ENCODE data around the gene ADGB. TPM values are rescaled to one million over a fixed set of nuclear protein-coding genes. Genes with fewer than 3 reads are reported as not detected.

ADGB gene
- total and polyA plus RNA-seq, 3 donors from 2014 or later = 23.8 to 53.0 (median 28.8) TPM

DNA sequence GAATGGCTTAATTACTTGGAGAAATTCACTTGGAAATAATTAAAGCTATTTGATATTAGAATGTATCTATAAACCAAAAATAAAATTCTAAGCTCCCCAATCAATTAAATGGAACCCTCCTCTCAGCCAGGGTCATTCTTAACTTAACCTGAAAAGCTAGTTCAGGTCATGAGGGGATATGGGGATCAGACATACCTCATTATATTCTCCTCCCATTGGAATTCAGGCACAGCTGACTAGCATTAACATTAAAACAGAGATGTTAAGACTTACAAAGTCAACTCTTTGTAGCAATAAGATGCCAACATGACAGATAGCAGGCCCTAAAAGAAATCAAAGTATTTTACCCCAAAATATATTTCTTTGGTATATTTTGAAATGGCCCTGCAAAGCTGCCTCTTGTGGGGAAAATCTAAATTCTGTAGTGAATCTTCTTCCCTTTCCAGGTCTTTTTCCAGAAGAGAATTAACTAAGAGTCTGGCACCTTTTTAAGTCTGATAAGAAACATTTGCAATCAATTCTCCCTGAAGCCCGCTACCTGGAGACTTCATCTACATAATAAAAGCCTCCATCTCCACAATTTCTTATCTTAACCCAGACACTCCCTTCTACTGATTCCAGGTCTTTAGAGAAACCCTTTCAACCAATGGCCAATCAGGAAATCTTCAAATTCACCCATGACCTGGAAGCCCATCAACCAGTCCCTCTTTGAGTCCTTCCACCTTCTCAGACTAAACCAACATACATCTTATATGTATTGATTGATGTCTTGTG, 231.2 kb downstream of the ADGB start:
- no peaks in the 10 kb centered on the region for H3K27me3 ChIP-seq
- no peak overlapping the region for H3K4me3 ChIP-seq
- no peaks in the 10 kb centered on the region for H3K36me3 ChIP-seq (ENCODE audit: low read depth, missing control alignments)
- no peak for DNase-seq
- intact Hi-C loops (cut with DNase I; ENCODE audit: low total_unique reads) = no loop called here
- 98 to 100% methylated on average over 1 of the region's 1 CpG for WGBS, 2 donors
- TF ChIP-seq, protein P1, sequence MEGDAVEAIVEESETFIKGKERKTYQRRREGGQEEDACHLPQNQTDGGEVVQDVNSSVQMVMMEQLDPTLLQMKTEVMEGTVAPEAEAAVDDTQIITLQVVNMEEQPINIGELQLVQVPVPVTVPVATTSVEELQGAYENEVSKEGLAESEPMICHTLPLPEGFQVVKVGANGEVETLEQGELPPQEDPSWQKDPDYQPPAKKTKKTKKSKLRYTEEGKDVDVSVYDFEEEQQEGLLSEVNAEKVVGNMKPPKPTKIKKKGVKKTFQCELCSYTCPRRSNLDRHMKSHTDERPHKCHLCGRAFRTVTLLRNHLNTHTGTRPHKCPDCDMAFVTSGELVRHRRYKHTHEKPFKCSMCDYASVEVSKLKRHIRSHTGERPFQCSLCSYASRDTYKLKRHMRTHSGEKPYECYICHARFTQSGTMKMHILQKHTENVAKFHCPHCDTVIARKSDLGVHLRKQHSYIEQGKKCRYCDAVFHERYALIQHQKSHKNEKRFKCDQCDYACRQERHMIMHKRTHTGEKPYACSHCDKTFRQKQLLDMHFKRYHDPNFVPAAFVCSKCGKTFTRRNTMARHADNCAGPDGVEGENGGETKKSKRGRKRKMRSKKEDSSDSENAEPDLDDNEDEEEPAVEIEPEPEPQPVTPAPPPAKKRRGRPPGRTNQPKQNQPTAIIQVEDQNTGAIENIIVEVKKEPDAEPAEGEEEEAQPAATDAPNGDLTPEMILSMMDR (IDR thresholded peaks at IDR 0.05) = no peak
- TF ChIP-seq POLR2A (IDR thresholded peaks at IDR 0.05) = no peak
- no peak overlapping the region for H3K27ac ChIP-seq
- H3K4me1 ChIP-seq = no peaks in the 10 kb centered on the region
- H3K9me3 ChIP-seq = no peaks in the 10 kb centered on the region

DNA sequence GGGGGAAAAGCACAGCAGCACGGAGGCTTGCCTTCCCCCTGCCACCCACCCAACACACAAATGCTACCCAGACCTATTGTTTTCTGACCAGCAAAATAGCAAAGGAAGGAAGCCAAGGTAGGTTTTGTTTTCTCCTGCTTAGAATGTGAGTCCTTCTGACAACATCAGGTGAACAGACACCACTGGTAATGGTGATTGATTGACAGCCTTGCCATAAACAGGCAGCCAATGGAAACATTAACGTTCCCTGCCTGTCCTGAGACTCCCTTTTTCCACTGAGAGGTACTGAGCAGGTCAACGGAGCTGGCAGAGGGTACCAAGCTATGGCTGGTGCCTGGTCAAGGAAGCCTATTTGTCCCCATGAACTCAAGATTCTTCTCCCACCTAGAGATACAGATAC, 234.4 kb downstream of the ADGB start:
- no peaks in the 10 kb centered on the region for H3K9me3 ChIP-seq
- DNase-seq = no peak
- intact Hi-C loops (cut with DNase I; ENCODE audit: low total_unique reads) = no loop called here
- H3K27ac ChIP-seq = no peak overlapping the region
- H3K4me1 ChIP-seq = no peaks in the 10 kb centered on the region
- no peaks in the 10 kb centered on the region for H3K36me3 ChIP-seq (ENCODE audit: low read depth, missing control alignments)
- WGBS, 2 donors = 68 to 84% methylated on average over 3 of the region's 3 CpGs
- TF ChIP-seq, protein P1 (IDR thresholded peaks at IDR 0.05) = no peak
- TF ChIP-seq POLR2A (IDR thresholded peaks at IDR 0.05) = no peak
- H3K4me3 ChIP-seq = no peak overlapping the region
- H3K27me3 ChIP-seq = no peaks in the 10 kb centered on the region

DNA sequence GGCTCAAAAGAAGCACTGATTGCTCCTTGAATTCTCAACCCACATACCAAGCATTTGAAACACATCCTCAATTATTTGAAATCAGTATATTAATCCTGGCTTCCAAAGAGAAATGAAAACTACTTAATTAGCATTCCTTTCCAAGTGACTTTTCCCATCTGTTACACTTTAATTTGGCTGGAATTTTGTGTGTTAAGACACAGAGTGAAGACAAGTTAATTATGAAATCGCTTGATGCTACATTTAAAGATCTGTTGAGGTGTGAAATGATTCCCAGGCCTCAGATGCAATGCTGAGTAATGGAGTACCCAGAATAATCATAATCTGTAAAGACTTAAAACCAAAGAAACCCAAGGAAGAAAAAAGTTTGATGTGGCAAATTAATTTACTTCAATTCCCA, 241.4 kb downstream of the ADGB start:
- no peak overlapping the region for H3K27ac ChIP-seq
- TF ChIP-seq POLR2A (IDR thresholded peaks at IDR 0.05) = no peak
- TF ChIP-seq, protein P1 (IDR thresholded peaks at IDR 0.05) = no peak
- no peaks in the 10 kb centered on the region for H3K9me3 ChIP-seq
- no peaks in the 10 kb centered on the region for H3K27me3 ChIP-seq
- whole genome bisulfite sequencing, 2 donors = 62 to 69% methylated on average over 1 of the region's 1 CpG
- H3K4me1 ChIP-seq = no peaks in the 10 kb centered on the region
- no peaks in the 10 kb centered on the region for H3K36me3 ChIP-seq (ENCODE audit: low read depth, missing control alignments)
- intact Hi-C loops (cut with DNase I; ENCODE audit: low total_unique reads) = no loop called here
- no peak overlapping the region for H3K4me3 ChIP-seq
- no peak for DNase-seq

GRCh38 chr6:146840641-146841040, 241.9 kb downstream of the ADGB start:
- no peak overlapping the region for H3K4me3 ChIP-seq
- no peaks in the 10 kb centered on the region for H3K9me3 ChIP-seq
- no peak for TF ChIP-seq POLR2A (IDR thresholded peaks at IDR 0.05)
- TF ChIP-seq, protein P1 (IDR thresholded peaks at IDR 0.05) = no peak
- H3K36me3 ChIP-seq (ENCODE audit: low read depth, missing control alignments) = no peaks in the 10 kb centered on the region
- H3K4me1 ChIP-seq = no peaks in the 10 kb centered on the region
- H3K27ac ChIP-seq = no peak overlapping the region
- no peaks in the 10 kb centered on the region for H3K27me3 ChIP-seq
- 69 to 84% methylated on average over 3 of the region's 3 CpGs for WGBS, 2 donors
- no peak for DNase-seq
- intact Hi-C loops (cut with DNase I; ENCODE audit: low total_unique reads) = no loop called here

GRCh38 chr6:146847426-146847825, 248.7 kb downstream of the ADGB start:
- intact Hi-C loops (cut with DNase I; ENCODE audit: low total_unique reads) = no loop called here
- no peaks in the 10 kb centered on the region for H3K27me3 ChIP-seq
- H3K9me3 ChIP-seq = no peaks in the 10 kb centered on the region
- H3K4me1 ChIP-seq = no peaks in the 10 kb centered on the region
- WGBS, 2 donors = 38 to 59% methylated on average over 1 of the region's 1 CpG
- H3K27ac ChIP-seq = no peak overlapping the region
- TF ChIP-seq POLR2A (IDR thresholded peaks at IDR 0.05) = no peak
- TF ChIP-seq, protein P1 (IDR thresholded peaks at IDR 0.05) = no peak
- no peaks in the 10 kb centered on the region for H3K36me3 ChIP-seq (ENCODE audit: low read depth, missing control alignments)
- no peak overlapping the region for H3K4me3 ChIP-seq
- no peak for DNase-seq
